ENCODE measurements around the gene PKP4. TPM values are rescaled to one million over a fixed set of nuclear protein-coding genes. Genes with fewer than 3 reads are reported as not detected.

The PKP4 gene
- total RNA-seq, 1 experiment from 2014 or later = 55.2 TPM

DNA sequence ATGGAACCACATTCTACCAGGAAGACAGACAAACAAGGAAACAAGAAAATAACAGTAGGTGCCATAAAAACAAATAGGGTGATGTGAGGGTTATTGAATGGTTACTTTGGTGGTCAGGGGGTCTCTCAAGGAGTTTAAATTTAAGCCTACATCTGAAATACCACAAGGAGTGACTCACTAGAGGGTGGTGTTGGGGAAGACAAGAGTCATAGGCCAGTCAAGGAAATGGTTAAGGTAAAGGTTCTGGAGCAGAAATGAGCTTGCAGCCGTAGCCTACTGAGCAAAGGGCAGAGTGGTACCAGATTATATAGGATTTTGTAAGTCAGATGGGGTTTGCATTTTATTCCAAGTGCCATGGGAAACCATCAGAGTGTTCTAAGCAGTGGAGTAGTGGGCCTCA is 202.7 kb downstream of the PKP4 start:
- Histone ChIP-seq H3K27me3 (ENCODE audit: insufficient read depth, low read length) (no peaks in the 10 kb centered on the region), H3K27ac (ENCODE audit: low read depth, low read length) (no peak overlapping the region), H3K79me2 (ENCODE audit: insufficient read depth, low read length) (no peaks in the 10 kb centered on the region), H3K9ac (ENCODE audit: low read length) (no peak overlapping the region), H3K9me2 (ENCODE audit: insufficient read depth) (no peaks in the 10 kb centered on the region), H3K4me2 (ENCODE audit: low read length) (no peak overlapping the region), H3K4me1 (ENCODE audit: control insufficient read depth in 1 of 2, insufficient read depth in 2 of 2, low read length in 2 of 2) (no peaks in the 10 kb centered on the region), H2AFZ (ENCODE audit: low read depth, low read length, poor library complexity, severe bottlenecking) (no peak overlapping the region), H4K20me1 (ENCODE audit: insufficient read depth) (no peaks in the 10 kb centered on the region), H3K36me3 (ENCODE audit: control insufficient read depth in 1 of 2, insufficient read depth in 2 of 2, low read length in 2 of 2) (peaks cover 3 to 13% of the 10 kb centered on the region in 2 experiments; a peak in 2 of 4 replicates), H3K4me3 (replicated peaks in 1 of 2; ENCODE audit: low read depth in 1 of 2, low read length in 2 of 2) (no peak overlapping the region), H3K9me3 (ENCODE audit: control insufficient read depth in 1 of 2, insufficient read depth in 1 of 2, low read depth in 1 of 2, low read length in 2 of 2) (no peaks in the 10 kb centered on the region)
- no TSS peak for BruUV-seq (replicated peaks)
- DNase-seq (ENCODE audit: low read depth, low spot score) (no peak), ATAC-seq (no peak)
- ChIA-PET RAD21 (ENCODE audit: low non-redundant PET in 1 of 2, low total read pairs in 2 of 2, uncharacterized antibody in 2 of 2, unreplicated experiment in 2 of 2) (no interaction called here), CTCF (interaction anchor here (0.6 kb wide), 1 partner anchor 104 kb away, joined by 3 read pairs; no protein-coding TSS in a partner anchor), POLR2A (no interaction called here)
- TF ChIP-seq RAD21 (IDR thresholded peaks at IDR 0.05; ENCODE audit: low read depth) (no peak), SIN3A (IDR thresholded peaks at IDR 0.05; ENCODE audit: low read depth) (no peak)
- intact Hi-C loops (cut with micrococcal nuclease) = no loop called here

- Histone ChIP-seq H3K27ac (ENCODE audit: low read depth, low read length) (no peak overlapping the region), H3K9me2 (ENCODE audit: insufficient read depth) (no peaks in the 10 kb centered on the region), H3K9ac (ENCODE audit: low read length) (no peak overlapping the region), H3K27me3 (ENCODE audit: insufficient read depth, low read length) (no peaks in the 10 kb centered on the region), H3K4me1 (ENCODE audit: control insufficient read depth in 1 of 2, insufficient read depth in 2 of 2, low read length in 2 of 2) (no peaks in the 10 kb centered on the region), H3K4me2 (ENCODE audit: low read length) (no peak overlapping the region), H3K9me3 (ENCODE audit: control insufficient read depth in 1 of 2, insufficient read depth in 1 of 2, low read depth in 1 of 2, low read length in 2 of 2) (no peaks in the 10 kb centered on the region), H3K36me3 (ENCODE audit: control insufficient read depth in 1 of 2, insufficient read depth in 2 of 2, low read length in 2 of 2) (peaks cover 8 to 13% of the 10 kb centered on the region in 2 experiments; a peak in 2 of 4 replicates), H4K20me1 (ENCODE audit: insufficient read depth) (no peaks in the 10 kb centered on the region), H3K79me2 (ENCODE audit: insufficient read depth, low read length) (no peaks in the 10 kb centered on the region), H3K4me3 (replicated peaks in 1 of 2; ENCODE audit: low read depth in 1 of 2, low read length in 2 of 2) (no peak overlapping the region), H2AFZ (ENCODE audit: low read depth, low read length, poor library complexity, severe bottlenecking) (no peak overlapping the region)
- no TSS peak for BruUV-seq (replicated peaks)
- RAD21 ChIA-PET (ENCODE audit: low non-redundant PET in 1 of 2, low total read pairs in 2 of 2, uncharacterized antibody in 2 of 2, unreplicated experiment in 2 of 2) = no interaction called here
- POLR2A ChIA-PET = no interaction called here
- no peak for DNase-seq (ENCODE audit: low read depth, low spot score)
- CTCF ChIA-PET = no interaction called here
- ATAC-seq = no peak
- intact Hi-C loops (cut with micrococcal nuclease) = no loop called here
- no peak for TF ChIP-seq JUND (IDR thresholded peaks at IDR 0.05)
- no peak for TF ChIP-seq SIN3A (IDR thresholded peaks at IDR 0.05; ENCODE audit: low read depth)
- no peak for TF ChIP-seq TCF7L2 (IDR thresholded peaks at IDR 0.05; ENCODE audit: borderline replicate concordance, extremely low read depth, insufficient read depth, insufficient read length)
- no peak for TF ChIP-seq ATF3 (IDR thresholded peaks at IDR 0.05)
- no peak for TF ChIP-seq FOSL1 (IDR thresholded peaks at IDR 0.05; ENCODE audit: low read depth)
- TF ChIP-seq POLR2A (IDR thresholded peaks at IDR 0.05; ENCODE audit: borderline replicate concordance, extremely low read depth, insufficient read depth, insufficient read length) = no peak
- no peak for TF ChIP-seq EGR1 (IDR thresholded peaks at IDR 0.05; ENCODE audit: low read depth)
- TF ChIP-seq, protein P1, sequence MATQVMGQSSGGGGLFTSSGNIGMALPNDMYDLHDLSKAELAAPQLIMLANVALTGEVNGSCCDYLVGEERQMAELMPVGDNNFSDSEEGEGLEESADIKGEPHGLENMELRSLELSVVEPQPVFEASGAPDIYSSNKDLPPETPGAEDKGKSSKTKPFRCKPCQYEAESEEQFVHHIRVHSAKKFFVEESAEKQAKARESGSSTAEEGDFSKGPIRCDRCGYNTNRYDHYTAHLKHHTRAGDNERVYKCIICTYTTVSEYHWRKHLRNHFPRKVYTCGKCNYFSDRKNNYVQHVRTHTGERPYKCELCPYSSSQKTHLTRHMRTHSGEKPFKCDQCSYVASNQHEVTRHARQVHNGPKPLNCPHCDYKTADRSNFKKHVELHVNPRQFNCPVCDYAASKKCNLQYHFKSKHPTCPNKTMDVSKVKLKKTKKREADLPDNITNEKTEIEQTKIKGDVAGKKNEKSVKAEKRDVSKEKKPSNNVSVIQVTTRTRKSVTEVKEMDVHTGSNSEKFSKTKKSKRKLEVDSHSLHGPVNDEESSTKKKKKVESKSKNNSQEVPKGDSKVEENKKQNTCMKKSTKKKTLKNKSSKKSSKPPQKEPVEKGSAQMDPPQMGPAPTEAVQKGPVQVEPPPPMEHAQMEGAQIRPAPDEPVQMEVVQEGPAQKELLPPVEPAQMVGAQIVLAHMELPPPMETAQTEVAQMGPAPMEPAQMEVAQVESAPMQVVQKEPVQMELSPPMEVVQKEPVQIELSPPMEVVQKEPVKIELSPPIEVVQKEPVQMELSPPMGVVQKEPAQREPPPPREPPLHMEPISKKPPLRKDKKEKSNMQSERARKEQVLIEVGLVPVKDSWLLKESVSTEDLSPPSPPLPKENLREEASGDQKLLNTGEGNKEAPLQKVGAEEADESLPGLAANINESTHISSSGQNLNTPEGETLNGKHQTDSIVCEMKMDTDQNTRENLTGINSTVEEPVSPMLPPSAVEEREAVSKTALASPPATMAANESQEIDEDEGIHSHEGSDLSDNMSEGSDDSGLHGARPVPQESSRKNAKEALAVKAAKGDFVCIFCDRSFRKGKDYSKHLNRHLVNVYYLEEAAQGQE (IDR thresholded peaks at IDR 0.05; ENCODE audit: low read depth) = no peak
- TF ChIP-seq ELF1 (IDR thresholded peaks at IDR 0.05; ENCODE audit: borderline replicate concordance, low read depth) = no peak
- TF ChIP-seq POLR2AphosphoS5 (IDR thresholded peaks at IDR 0.05; ENCODE audit: low read depth, low read length) = no peak
- no peak for TF ChIP-seq SP1 (IDR thresholded peaks at IDR 0.05; ENCODE audit: low read depth)
- TF ChIP-seq SRF (IDR thresholded peaks at IDR 0.05; ENCODE audit: low read depth) = no peak
- TF ChIP-seq, protein P2, sequence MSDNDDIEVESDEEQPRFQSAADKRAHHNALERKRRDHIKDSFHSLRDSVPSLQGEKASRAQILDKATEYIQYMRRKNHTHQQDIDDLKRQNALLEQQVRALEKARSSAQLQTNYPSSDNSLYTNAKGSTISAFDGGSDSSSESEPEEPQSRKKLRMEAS (IDR thresholded peaks at IDR 0.05) = no peak
- TF ChIP-seq, protein P3, sequence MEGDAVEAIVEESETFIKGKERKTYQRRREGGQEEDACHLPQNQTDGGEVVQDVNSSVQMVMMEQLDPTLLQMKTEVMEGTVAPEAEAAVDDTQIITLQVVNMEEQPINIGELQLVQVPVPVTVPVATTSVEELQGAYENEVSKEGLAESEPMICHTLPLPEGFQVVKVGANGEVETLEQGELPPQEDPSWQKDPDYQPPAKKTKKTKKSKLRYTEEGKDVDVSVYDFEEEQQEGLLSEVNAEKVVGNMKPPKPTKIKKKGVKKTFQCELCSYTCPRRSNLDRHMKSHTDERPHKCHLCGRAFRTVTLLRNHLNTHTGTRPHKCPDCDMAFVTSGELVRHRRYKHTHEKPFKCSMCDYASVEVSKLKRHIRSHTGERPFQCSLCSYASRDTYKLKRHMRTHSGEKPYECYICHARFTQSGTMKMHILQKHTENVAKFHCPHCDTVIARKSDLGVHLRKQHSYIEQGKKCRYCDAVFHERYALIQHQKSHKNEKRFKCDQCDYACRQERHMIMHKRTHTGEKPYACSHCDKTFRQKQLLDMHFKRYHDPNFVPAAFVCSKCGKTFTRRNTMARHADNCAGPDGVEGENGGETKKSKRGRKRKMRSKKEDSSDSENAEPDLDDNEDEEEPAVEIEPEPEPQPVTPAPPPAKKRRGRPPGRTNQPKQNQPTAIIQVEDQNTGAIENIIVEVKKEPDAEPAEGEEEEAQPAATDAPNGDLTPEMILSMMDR (IDR thresholded peaks at IDR 0.05 in 2 of 3, conservative IDR thresholded peaks at IDR 0.05 in 1 of 3; ENCODE audit: borderline replicate concordance in 1 of 3, insufficient read depth in 1 of 3, low read depth in 2 of 3, low read length in 2 of 3) = no peak
- TF ChIP-seq EZH2phosphoT487 (IDR thresholded peaks at IDR 0.05; ENCODE audit: borderline replicate concordance) = no peak
Observed at GRCh38 chr2:158661231-158661630, 204.5 kb downstream of the PKP4 start.

Data from HCT116 (cell line).